Epithelial cell of proximal tubule (primary cell): ENCODE measurements around the gene SCN3B. TPM values are rescaled to one million over a fixed set of nuclear protein-coding genes. Genes with fewer than 3 reads are reported as not detected.
A peak's percentile ranks its signal among the peaks of the same experiment; 100 is the strongest.

Experiments used
- DNase-seq: peaks from one replicate; pipeline ENCODE4 v3.0.0-alpha.2; 2011; ENCODE audit warnings: low read depth
- H3K4me3 ChIP-seq: 2 replicates; pipeline ENCODE4 v1.5.1; 2011; ENCODE audit warnings: low read depth, mild to moderate bottlenecking, low read length
- CTCF ChIP-seq: conservative IDR thresholded peaks from 2 replicates; pipeline ENCODE4 v1.5.1; 2012; ENCODE audit warnings: low read depth, mild to moderate bottlenecking, low read length
- total RNA-seq: library from RNA; depleted of rRNA; stranded (reverse); fragments of >200 nt; gene quantifications from 2 replicates; pipeline ENCODE4 v1.2.3, GENCODE V29; 2015

The SCN3B gene
- total RNA-seq, 1 donor from 2014 or later: 0.23 TPM

- H3K4me3 ChIP-seq: no peak overlapping the region
- no peak for TF ChIP-seq CTCF
- DNase-seq: no peak
Observed at GRCh38 chr11:123593570-123593969, 60.9 kb downstream of the SCN3B start.

GRCh38 chr11:123590296-123590912 lies 64.0 kb downstream of the SCN3B start:
- H3K4me3 ChIP-seq: no peak overlapping the region
- DNase-seq: peak; percentile 23
- no peak for TF ChIP-seq CTCF

- H3K4me3 ChIP-seq: no peak overlapping the region
- DNase-seq: no peak
- no peak for TF ChIP-seq CTCF
Observed at GRCh38 chr11:123588864-123589262, 65.6 kb downstream of the SCN3B start.

GRCh38 chr11:123588117-123588863 lies 66.1 kb downstream of the SCN3B start:
- TF ChIP-seq CTCF: no peak
- no peak for DNase-seq
- H3K4me3 ChIP-seq: no peak overlapping the region

- no peak for DNase-seq
- no peak for TF ChIP-seq CTCF
- H3K4me3 ChIP-seq: no peak overlapping the region
Observed at GRCh38 chr11:123587559-123587958, 66.9 kb downstream of the SCN3B start.

GRCh38 chr11:123587044-123587443 lies 67.4 kb downstream of the SCN3B start:
- H3K4me3 ChIP-seq: no peak overlapping the region
- DNase-seq: no peak
- no peak for TF ChIP-seq CTCF

- no peak overlapping the region for H3K4me3 ChIP-seq
- no peak for DNase-seq
- no peak for TF ChIP-seq CTCF
Observed at GRCh38 chr11:123586568-123586967, 67.9 kb downstream of the SCN3B start.
